ENCODE data around the gene PANK4. TPM values are rescaled to one million over a fixed set of nuclear protein-coding genes. Genes with fewer than 3 reads are reported as not detected.

The PANK4 gene
- total and polyA plus RNA-seq, 2 of the 8 experiments (the other 6 are each of a cell fraction or from before 2014, with no cell fraction given): 20.1 to 29.7 TPM

- no peak overlapping the region for H4K8ac ChIP-seq (ENCODE audit: extremely low read depth, insufficient read depth, low read length)
- H2BK15ac ChIP-seq (ENCODE audit: low read length): no peak overlapping the region
- no peak overlapping the region for H2BK120ac ChIP-seq (replicated peaks; ENCODE audit: low read depth, low read length)
- H2BK20ac ChIP-seq (ENCODE audit: low read length): no peak overlapping the region
- no peak overlapping the region for H3K18ac ChIP-seq (ENCODE audit: extremely low read depth, low read length)
- no peak overlapping the region for H3K4me2 ChIP-seq (ENCODE audit: insufficient read depth in 1 of 2, low read depth in 2 of 2, low read length in 2 of 2)
- no peak overlapping the region for H4K5ac ChIP-seq (ENCODE audit: insufficient read length, low read depth, low read length)
- no peak overlapping the region for H2AFZ ChIP-seq (ENCODE audit: low read length)
- no peak overlapping the region for H3K4ac ChIP-seq (replicated peaks; ENCODE audit: insufficient read length, low read depth, low read length)
- no peaks in the 10 kb centered on the region for H3K36me3 ChIP-seq (ENCODE audit: control insufficient read depth in 2 of 4, insufficient read depth in 4 of 4, low read length in 3 of 4)
- no peaks in the 10 kb centered on the region for H3K9me3 ChIP-seq (ENCODE audit: insufficient read depth in 2 of 2, low read depth in 1 of 2, low read length in 1 of 2)
- H3K4me3 ChIP-seq (ENCODE audit: extremely low read depth in 1 of 4, insufficient read depth in 2 of 4, low read depth in 3 of 4, low read length in 4 of 4): no peak overlapping the region
- no peak overlapping the region for H2BK12ac ChIP-seq (ENCODE audit: low read depth, low read length)
- H3K4me1 ChIP-seq (replicated peaks in 1 of 4; ENCODE audit: control insufficient read depth in 3 of 4, insufficient read depth in 4 of 4, low read length in 3 of 4): peaks cover 0 to 5% (median 0%) of the 10 kb centered on the region in 4 experiments; a peak in 1 of 7 replicates
- H4K20me1 ChIP-seq (replicated peaks in 1 of 2; ENCODE audit: control insufficient read depth in 1 of 2, insufficient read depth in 2 of 2, low read length in 2 of 2): no peaks in the 10 kb centered on the region
- H2BK5ac ChIP-seq (ENCODE audit: low read depth, low read length): no peak overlapping the region
- H3K79me1 ChIP-seq (ENCODE audit: low read depth, low read length): no peaks in the 10 kb centered on the region
- H3K27me3 ChIP-seq (replicated peaks in 1 of 4; ENCODE audit: control insufficient read depth in 3 of 4, extremely low read depth in 1 of 4, insufficient read depth in 3 of 4, low read length in 3 of 4): no peaks in the 10 kb centered on the region
- H3K23me2 ChIP-seq (ENCODE audit: low read depth, low read length): no peaks in the 10 kb centered on the region
- 88% methylated on average over 14 of the region's 16 CpGs; no CpG with 5 or more reads in 1 of the 2 experiments for WGBS, 2 experiments (ENCODE audit: extremely low coverage in 1 of 2, insufficient coverage in 1 of 2, insufficient read length in 1 of 2, insufficient replicate concordance in 2 of 2, low coverage in 1 of 2, low lambda C conversion rate in 2 of 2, missing lambda C conversion rate in 1 of 2)
- H3K56ac ChIP-seq (replicated peaks; ENCODE audit: insufficient read length, low read depth, low read length): no peak overlapping the region
- no peak overlapping the region for H3K23ac ChIP-seq (ENCODE audit: insufficient read length)
- FAIRE-seq (no peak), DNase-seq (ENCODE audit: low read depth in 1 of 2, low spot score in 2 of 2) (no peak)
- POLR2A ChIA-PET (ENCODE audit: partially characterized antibody): no interaction called here
- CTCF ChIA-PET (ENCODE audit: partially characterized antibody): no interaction called here
- H3K14ac ChIP-seq (ENCODE audit: insufficient read length): no peak overlapping the region
- H3K9ac ChIP-seq (replicated peaks in 1 of 4; ENCODE audit: extremely low read depth in 1 of 4, low read depth in 3 of 4, low read length in 3 of 4): no peak overlapping the region
- H3K27ac ChIP-seq (ENCODE audit: low read depth, low read length): no peak overlapping the region
- H4K91ac ChIP-seq (replicated peaks; ENCODE audit: insufficient read length, low read length): no peak overlapping the region
- TF ChIP-seq CREB1 (IDR thresholded peaks at IDR 0.05): no peak
- no peaks in the 10 kb centered on the region for H3K79me2 ChIP-seq (ENCODE audit: control insufficient read depth in 1 of 2, insufficient read depth in 2 of 2, low read length in 2 of 2)
- no peak overlapping the region for H2AK5ac ChIP-seq (ENCODE audit: low read depth, low read length)
These were observed 40.8 kb upstream of the PANK4 start for GRCh38 chr1:2567083-2567679.

All from H1 (cell line).